BLaER1 (cell line): ENCODE measurements around the gene STAT5B.

ENCODE experiments used
- H3K27ac ChIP-seq: shearing (Covaris generic); formaldehyde crosslinking; 2 replicates; pipeline ENCODE4 v1.8.1; 2022
- H3K27me3 ChIP-seq: shearing (Covaris generic); formaldehyde crosslinking; 2 replicates; pipeline ENCODE4 v1.8.1; 2022
- H3K36me3 ChIP-seq: shearing (Covaris generic); formaldehyde crosslinking; 2 replicates; pipeline ENCODE4 v1.8.1; 2022
- H3K4me1 ChIP-seq: shearing (Covaris generic); formaldehyde crosslinking; 2 replicates; pipeline ENCODE4 v1.8.1; 2022
- H3K4me2 ChIP-seq: shearing (Covaris generic); formaldehyde crosslinking; 2 replicates; pipeline ENCODE4 v1.8.1; 2022
- H3K4me3 ChIP-seq: shearing (Covaris generic); formaldehyde crosslinking; 2 replicates; pipeline ENCODE4 v1.8.1; 2022
- H3K9ac ChIP-seq: shearing (Covaris generic); formaldehyde crosslinking; 2 replicates; pipeline ENCODE4 v1.8.1; 2022
- H3K9me3 ChIP-seq: shearing (Covaris generic); formaldehyde crosslinking; 2 replicates; pipeline ENCODE4 v1.8.1; 2022
- H4K20me1 ChIP-seq: shearing (Covaris generic); formaldehyde crosslinking; 2 replicates; pipeline ENCODE4 v1.8.1; 2022
- Cebpa-rat ChIP-seq: shearing (Covaris generic); IDR thresholded peaks from 2 replicates; pipeline ENCODE4 v1.8.1; 2022

Gene STAT5B

DNA sequence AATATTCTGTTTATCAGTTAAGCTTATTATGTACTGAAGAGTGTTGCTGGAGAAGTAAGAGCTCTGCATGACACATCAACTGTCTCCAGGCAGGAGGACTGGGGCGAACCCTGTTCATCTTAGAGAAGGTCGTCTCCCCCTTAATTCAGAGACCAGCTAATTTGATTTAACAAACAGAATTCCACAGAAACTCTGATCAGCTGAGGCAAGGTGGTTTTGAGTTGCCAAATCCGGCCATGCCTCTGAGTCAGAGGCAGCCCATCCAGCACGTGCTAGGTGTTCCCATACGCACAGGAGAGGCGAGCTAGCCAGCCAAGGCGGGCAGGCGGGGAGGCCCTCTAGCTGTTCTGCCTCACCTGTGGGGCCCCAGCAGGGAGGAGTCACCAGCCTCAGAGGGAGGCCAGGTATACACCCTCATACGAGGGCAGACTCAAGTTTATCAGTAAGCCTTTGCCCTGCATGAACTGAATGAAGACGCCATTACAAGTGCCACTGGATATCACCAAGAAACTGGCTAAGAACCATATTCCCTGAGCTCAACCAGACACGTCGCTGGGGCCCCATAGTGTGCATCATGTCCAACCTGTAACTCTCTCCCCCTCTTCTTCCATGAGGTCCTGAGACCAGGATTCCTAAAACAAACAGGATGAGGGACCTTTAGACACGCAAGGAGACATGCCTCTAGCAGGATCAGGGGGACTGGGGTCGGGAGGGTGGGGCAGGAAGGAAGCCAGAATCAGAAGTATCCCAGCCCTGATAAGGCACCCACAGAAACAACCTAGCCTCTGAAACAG is 37.8 kb upstream of the STAT5B start:
- peaks cover 58% of the 10 kb centered on the region for H3K36me3 ChIP-seq
- H3K4me3 ChIP-seq: no peak overlapping the region
- no peaks in the 10 kb centered on the region for H3K27me3 ChIP-seq
- no peak for TF ChIP-seq Cebpa-rat
- H3K9ac ChIP-seq: no peak overlapping the region
- H3K9me3 ChIP-seq: no peaks in the 10 kb centered on the region
- peak overlapping the region; percentile 19; the same call in 1 of the 2 replicates for H3K4me2 ChIP-seq
- no peak overlapping the region for H3K27ac ChIP-seq
- H4K20me1 ChIP-seq: peaks cover 24% of the 10 kb centered on the region; the same call in 1 of the 2 replicates
- H3K4me1 ChIP-seq: peaks cover 59% of the 10 kb centered on the region

DNA sequence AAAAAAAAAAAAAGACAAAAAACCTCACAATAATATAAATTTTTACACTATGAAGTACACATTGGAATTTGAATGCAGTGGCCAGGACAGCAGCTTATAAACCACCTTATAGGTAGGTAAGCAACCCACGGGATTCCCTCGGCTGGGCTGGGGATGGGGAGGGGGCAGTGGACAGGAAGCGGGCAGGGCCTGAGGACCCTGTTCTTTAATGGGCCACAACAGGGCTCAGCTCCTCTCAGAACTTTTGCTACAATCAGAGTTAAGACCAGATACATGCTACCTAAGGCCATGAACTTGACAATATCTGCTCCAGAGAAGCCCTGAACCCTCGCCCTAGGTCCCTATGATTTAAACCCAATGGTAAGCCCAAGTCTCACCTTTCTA is 37.2 kb upstream of the STAT5B start:
- Histone ChIP-seq H3K27ac (no peak overlapping the region), H3K4me2 (peak overlapping the region; percentile 19; the same call in 1 of the 2 replicates), H3K4me3 (no peak overlapping the region), H4K20me1 (peaks cover 24% of the 10 kb centered on the region; the same call in 1 of the 2 replicates), H3K4me1 (peaks cover 59% of the 10 kb centered on the region), H3K9me3 (no peaks in the 10 kb centered on the region), H3K36me3 (peaks cover 63% of the 10 kb centered on the region), H3K27me3 (no peaks in the 10 kb centered on the region), H3K9ac (no peak overlapping the region)
- no peak for TF ChIP-seq Cebpa-rat

DNA sequence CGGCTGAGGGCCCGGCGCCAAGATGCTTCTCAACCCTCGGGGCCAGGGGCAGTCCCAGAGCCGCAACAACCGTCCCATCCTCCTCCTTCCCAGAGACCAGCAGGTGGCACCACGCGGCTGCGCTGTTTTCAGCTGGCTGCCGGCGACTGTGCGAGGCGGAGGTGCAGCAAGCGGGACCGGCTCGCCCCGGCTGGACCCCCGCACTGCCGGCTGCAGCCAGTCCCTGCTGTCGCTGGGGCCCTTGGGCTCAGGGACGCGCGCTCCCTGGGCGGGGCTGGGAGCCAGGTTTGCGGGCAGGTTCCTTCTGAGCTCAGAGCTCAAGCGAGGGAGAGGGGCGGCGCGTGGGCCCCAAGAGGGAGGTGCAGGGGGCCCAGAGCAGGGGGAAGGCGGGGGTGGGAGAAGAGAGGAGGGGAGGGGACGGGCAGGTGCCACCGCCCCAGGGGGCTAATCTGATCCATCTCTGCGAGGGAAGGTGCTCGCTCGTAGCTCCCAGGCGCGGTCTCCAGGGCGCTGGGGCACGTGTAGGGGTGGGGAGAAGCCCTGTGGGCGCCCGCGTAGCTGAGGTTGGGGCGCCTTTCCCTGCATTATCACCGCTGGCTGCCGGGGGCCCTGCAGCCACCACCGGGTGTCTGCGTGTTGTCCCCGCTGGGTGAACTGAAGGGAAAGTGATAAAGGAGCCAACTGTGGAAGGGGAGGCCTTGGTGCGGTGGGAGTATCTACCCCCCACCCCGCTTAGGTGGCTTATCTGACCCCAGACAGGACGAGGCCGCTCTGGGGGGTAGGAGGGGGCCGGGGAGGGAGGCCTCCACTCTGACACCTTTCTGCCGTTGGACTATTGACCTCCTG is 36.3 kb upstream of the STAT5B start:
- no peak for TF ChIP-seq Cebpa-rat
- H3K36me3 ChIP-seq: peaks cover 65% of the 10 kb centered on the region
- peaks cover 24% of the 10 kb centered on the region; the same call in 1 of the 2 replicates for H4K20me1 ChIP-seq
- peak overlapping the region; percentile 58 for H3K4me3 ChIP-seq
- peaks cover 59% of the 10 kb centered on the region for H3K4me1 ChIP-seq
- H3K27me3 ChIP-seq: no peaks in the 10 kb centered on the region
- no peaks in the 10 kb centered on the region for H3K9me3 ChIP-seq
- no peak overlapping the region for H3K27ac ChIP-seq
- 0 out of 2 replicates have a peak overlapping the region, but pooled peaks have one; percentile 48 for H3K9ac ChIP-seq
- peak overlapping the region; percentile 86 for H3K4me2 ChIP-seq

DNA sequence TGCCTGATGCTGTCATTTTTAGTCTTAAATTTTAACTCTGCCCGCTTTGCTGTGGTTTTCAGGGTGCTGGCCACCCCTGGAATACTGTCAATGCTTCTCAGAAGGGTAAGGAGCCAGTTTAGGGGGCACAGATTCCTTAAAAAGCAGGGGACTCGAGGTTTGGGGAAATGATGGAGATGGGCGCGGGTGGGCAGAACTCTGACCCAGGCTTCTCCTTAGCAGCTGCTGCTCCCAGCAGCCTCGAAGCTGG is 35.8 kb upstream of the STAT5B start:
- Histone ChIP-seq H3K4me1 (peaks cover 59% of the 10 kb centered on the region), H3K36me3 (peaks cover 65% of the 10 kb centered on the region), H3K27ac (no peak overlapping the region), H3K27me3 (no peaks in the 10 kb centered on the region), H4K20me1 (peaks cover 24% of the 10 kb centered on the region; the same call in 1 of the 2 replicates), H3K4me3 (peak overlapping the region; percentile 58; the same call in 1 of the 2 replicates), H3K9ac (peak overlapping the region; percentile 5; the same call in 1 of the 2 replicates), H3K9me3 (no peaks in the 10 kb centered on the region), H3K4me2 (peak overlapping the region; percentile 86)
- TF ChIP-seq Cebpa-rat: no peak

DNA sequence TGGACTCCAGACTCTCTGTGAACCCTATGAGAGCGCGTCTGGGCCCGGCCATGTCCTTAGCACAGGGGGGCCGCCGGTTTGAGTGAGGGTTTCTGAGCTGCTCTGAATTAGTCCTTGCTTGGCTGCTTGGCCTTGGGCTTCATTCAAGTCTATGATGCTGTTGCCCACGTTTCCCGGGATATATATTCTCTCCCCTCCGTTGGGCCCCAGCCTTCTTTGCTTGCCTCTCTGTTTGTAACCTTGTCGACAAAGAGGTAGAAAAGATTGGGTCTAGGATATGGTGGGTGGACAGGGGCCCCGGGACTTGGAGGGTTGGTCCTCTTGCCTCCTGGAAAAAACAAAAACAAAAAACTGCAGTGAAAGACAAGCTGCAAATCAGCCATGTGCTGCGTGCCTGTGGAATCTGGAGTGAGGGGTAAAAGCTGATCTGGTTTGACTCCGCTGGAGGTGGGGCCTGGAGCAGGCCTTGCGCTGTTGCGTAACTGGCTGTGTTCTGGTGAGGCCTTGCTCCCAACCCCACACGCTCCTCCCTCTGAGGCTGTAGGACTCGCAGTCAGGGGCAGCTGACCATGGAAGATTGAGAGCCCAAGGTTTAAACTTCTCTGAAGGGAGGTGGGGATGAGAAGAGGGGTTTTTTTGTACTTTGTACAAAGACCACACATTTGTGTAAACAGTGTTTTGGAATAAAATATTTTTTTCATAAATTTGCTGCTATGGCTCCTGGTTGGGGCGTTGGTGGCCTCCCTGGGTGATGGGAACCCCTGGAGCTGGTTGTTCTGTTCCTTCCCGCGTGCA is 35.2 kb upstream of the STAT5B start:
- Histone ChIP-seq H3K27ac (no peak overlapping the region), H3K9me3 (no peaks in the 10 kb centered on the region), H3K4me3 (no peak overlapping the region), H3K27me3 (no peaks in the 10 kb centered on the region), H3K9ac (peak overlapping the region; percentile 5; the same call in 1 of the 2 replicates), H4K20me1 (peaks cover 24% of the 10 kb centered on the region; the same call in 1 of the 2 replicates), H3K36me3 (peaks cover 65% of the 10 kb centered on the region), H3K4me1 (peaks cover 59% of the 10 kb centered on the region), H3K4me2 (peak overlapping the region; percentile 86)
- peak; percentile 94 for TF ChIP-seq Cebpa-rat

DNA sequence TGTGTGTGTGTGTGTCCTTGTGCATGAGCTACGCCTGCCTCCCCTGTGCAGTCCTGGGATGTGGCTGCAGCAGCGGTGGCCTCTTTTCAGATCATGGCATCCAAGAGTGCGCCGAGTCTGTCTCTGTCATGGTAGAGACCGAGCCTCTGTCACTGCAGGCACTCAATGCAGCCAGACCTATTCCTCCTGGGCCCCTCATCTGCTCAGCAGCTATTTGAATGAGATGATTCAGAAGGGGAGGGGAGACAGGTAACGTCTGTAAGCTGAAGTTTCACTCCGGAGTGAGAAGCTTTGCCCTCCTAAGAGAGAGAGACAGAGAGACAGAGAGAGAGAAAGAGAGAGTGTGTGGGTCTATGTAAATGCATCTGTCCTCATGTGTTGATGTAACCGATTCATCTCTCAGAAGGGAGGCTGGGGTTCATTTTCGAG is 34.6 kb upstream of the STAT5B start:
- H3K27ac ChIP-seq: no peak overlapping the region
- H3K9ac ChIP-seq: no peak overlapping the region

DNA sequence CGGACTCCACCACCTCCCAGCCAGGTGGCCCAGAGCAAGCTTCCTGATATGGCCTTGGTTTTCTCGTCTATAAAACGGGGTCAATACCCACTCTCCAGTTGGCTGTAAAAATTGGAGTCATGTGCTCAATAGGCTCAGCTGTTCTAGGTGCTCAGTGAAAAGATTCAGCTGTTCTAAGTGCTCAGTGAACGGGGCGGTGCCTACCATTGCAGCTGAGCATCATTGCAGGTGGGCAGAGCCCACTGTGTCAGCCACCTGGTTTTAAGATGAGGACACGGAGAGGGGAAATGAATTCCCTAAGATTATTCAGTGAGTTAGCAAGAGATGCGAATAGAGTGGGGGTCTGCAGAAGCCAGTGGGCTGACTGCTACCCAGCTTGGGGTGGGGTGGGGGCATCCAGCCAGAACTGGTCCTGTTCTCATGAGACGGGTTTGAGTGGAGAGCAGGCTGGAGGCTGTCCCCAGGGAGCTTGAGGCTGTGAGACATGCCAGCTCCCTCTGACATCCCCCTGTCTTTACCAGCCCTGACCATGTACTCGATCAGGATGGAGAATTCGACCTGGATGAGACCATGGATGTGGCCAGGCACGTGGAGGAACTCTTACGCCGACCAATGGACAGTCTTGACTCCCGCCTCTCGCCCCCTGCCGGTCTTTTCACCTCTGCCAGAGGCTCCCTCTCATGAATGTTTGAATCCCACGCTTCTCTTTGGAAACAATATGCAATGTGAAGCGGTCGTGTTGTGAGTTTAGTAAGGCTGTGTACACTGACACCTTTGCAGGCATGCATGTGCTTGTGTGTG is 34.0 kb upstream of the STAT5B start:
- no peak overlapping the region for H3K9ac ChIP-seq
- peaks cover 24% of the 10 kb centered on the region; the same call in 1 of the 2 replicates for H4K20me1 ChIP-seq
- TF ChIP-seq Cebpa-rat: no peak
- H3K27ac ChIP-seq: no peak overlapping the region
- H3K4me1 ChIP-seq: peaks cover 50% of the 10 kb centered on the region
- H3K9me3 ChIP-seq: no peaks in the 10 kb centered on the region
- no peak overlapping the region for H3K4me3 ChIP-seq
- H3K4me2 ChIP-seq: no peak overlapping the region
- H3K27me3 ChIP-seq: no peaks in the 10 kb centered on the region
- H3K36me3 ChIP-seq: peaks cover 70% of the 10 kb centered on the region

More for the DNA sequence above, 34.6 kb upstream of the STAT5B start:
- H3K36me3 ChIP-seq: peaks cover 67% of the 10 kb centered on the region
- no peaks in the 10 kb centered on the region for H3K9me3 ChIP-seq
- no peaks in the 10 kb centered on the region for H3K27me3 ChIP-seq
- peak overlapping the region; percentile 86; the same call in 1 of the 2 replicates for H3K4me2 ChIP-seq
- no peak for TF ChIP-seq Cebpa-rat
- peaks cover 24% of the 10 kb centered on the region; the same call in 1 of the 2 replicates for H4K20me1 ChIP-seq
- H3K4me3 ChIP-seq: no peak overlapping the region
- peaks cover 56% of the 10 kb centered on the region for H3K4me1 ChIP-seq

DNA sequence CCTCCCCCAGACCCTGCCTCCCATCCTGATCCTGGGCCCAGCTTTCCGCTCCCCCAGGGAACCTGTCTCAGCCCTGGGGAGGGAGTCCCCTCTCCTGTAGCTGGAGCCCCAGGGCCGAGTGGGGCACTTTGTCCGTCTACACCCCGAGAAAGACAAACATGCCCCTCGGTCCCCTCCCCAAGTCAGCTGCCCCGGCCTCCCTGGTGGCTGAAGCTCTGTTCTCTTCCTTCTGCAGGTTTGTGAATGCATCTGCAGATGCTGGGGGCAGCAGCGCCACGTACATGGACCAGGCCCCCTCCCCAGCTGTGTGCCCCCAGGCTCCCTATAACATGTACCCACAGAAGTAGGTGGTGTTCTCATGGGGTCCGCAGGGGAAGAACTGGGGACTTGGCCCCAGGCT is 33.0 kb upstream of the STAT5B start:
- no peak overlapping the region for H3K4me2 ChIP-seq
- H3K36me3 ChIP-seq: peaks cover 81% of the 10 kb centered on the region
- H4K20me1 ChIP-seq: peaks cover 24% of the 10 kb centered on the region; the same call in 1 of the 2 replicates
- no peak overlapping the region for H3K27ac ChIP-seq
- H3K9me3 ChIP-seq: no peaks in the 10 kb centered on the region
- H3K4me3 ChIP-seq: no peak overlapping the region
- H3K27me3 ChIP-seq: no peaks in the 10 kb centered on the region
- TF ChIP-seq Cebpa-rat: no peak
- no peak overlapping the region for H3K9ac ChIP-seq
- peaks cover 39% of the 10 kb centered on the region for H3K4me1 ChIP-seq
